Ishikawa (cell line): ENCODE data around the gene PTPN11.

Experiments
- CEBPB ChIP-seq: IDR thresholded peaks from 2 replicates; pipeline ENCODE4 v1.6.1; 2012
- CREB1 ChIP-seq: IDR thresholded peaks from 2 replicates; pipeline ENCODE4 v1.6.1; 2012; ENCODE audit warnings: low read depth
- EGR1 ChIP-seq: IDR thresholded peaks from 2 replicates; pipeline ENCODE4 v1.6.1; 2012
- EP300 ChIP-seq: IDR thresholded peaks from 2 replicates; pipeline ENCODE4 v1.6.1; 2012; ENCODE audit warnings: borderline replicate concordance
- FOXM1 ChIP-seq: IDR thresholded peaks from 2 replicates; pipeline ENCODE4 v1.6.1; 2012; ENCODE audit warnings: low read depth, borderline replicate concordance
- NFIC ChIP-seq: IDR thresholded peaks from 2 replicates; pipeline ENCODE4 v1.6.1; 2012
- RAD21 ChIP-seq: IDR thresholded peaks from 2 replicates; pipeline ENCODE4 v1.6.1; 2012; ENCODE audit warnings: low read depth
- TAF1 ChIP-seq: IDR thresholded peaks from 2 replicates; pipeline ENCODE4 v1.6.1; 2012; ENCODE audit warnings: low read depth, mild to moderate bottlenecking
- TCF12 ChIP-seq: IDR thresholded peaks from 2 replicates; pipeline ENCODE4 v1.6.1; 2012; ENCODE audit warnings: low read depth
- TEAD4 ChIP-seq: IDR thresholded peaks from 2 replicates; pipeline ENCODE4 v1.6.1; 2012
- YY1 ChIP-seq: IDR thresholded peaks from 2 replicates; pipeline ENCODE4 v1.6.1; 2012; ENCODE audit warnings: low read depth
- ZBTB7A ChIP-seq: IDR thresholded peaks from 2 replicates; pipeline ENCODE4 v1.6.1; 2012; ENCODE audit warnings: low read depth
- TF ChIP-seq, protein P1 (sequence below): IDR thresholded peaks from 2 replicates; pipeline ENCODE4 v1.6.1; 2012
- TF ChIP-seq, protein P2 (sequence below): IDR thresholded peaks from 2 replicates; pipeline ENCODE4 v1.6.1; 2012
- TF ChIP-seq, protein P3 (sequence below): IDR thresholded peaks from 2 replicates; pipeline ENCODE4 v1.6.1; 2012; ENCODE audit warnings: low read depth, mild to moderate bottlenecking

Gene PTPN11

GRCh38 chr12:112380663-112381405 is 37.9 kb upstream of the PTPN11 start:
- no peak for TF ChIP-seq CREB1
- TF ChIP-seq RAD21, result no peak
- no peak for TF ChIP-seq EP300
- TF ChIP-seq CEBPB, result no peak
- TF ChIP-seq TCF12, result no peak
- no peak for TF ChIP-seq TEAD4
- TF ChIP-seq TAF1, result no peak
- TF ChIP-seq NFIC, result no peak
- no peak for TF ChIP-seq ZBTB7A
- no peak for TF ChIP-seq YY1
- TF ChIP-seq, protein P1, sequence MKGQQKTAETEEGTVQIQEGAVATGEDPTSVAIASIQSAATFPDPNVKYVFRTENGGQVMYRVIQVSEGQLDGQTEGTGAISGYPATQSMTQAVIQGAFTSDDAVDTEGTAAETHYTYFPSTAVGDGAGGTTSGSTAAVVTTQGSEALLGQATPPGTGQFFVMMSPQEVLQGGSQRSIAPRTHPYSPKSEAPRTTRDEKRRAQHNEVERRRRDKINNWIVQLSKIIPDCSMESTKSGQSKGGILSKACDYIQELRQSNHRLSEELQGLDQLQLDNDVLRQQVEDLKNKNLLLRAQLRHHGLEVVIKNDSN, result no peak
- no peak for TF ChIP-seq FOXM1

DNA sequence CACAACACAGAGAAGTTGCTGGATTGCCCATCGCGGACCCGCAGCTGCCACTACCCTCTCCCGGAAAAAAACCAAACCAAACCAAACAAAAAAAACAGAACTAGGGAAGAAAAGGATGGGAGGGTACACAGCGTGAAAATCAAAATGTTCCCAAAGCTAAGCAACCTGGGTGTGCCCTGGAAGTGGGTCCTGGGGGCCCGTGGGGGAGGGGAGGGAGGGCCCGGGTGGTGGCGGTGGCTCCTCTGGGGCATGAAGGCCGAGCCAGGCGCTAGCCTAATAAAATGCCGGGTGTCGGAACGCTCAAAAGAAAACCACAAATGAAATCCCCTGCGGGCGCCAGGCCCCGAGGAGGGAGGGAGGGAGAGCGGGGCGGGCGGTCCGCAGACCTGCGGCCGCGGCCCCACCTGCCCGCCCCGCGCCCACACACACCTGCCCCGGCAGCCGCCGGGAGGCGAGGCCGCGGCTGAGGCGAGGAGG is 37.3 kb upstream of the PTPN11 start:
- TF ChIP-seq TAF1, result no peak
- TF ChIP-seq, protein P2, sequence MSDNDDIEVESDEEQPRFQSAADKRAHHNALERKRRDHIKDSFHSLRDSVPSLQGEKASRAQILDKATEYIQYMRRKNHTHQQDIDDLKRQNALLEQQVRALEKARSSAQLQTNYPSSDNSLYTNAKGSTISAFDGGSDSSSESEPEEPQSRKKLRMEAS, result no peak
- TF ChIP-seq EP300, result no peak
- TF ChIP-seq ZBTB7A, result no peak
- no peak for TF ChIP-seq FOXM1
- TF ChIP-seq, protein P1, result no peak

DNA sequence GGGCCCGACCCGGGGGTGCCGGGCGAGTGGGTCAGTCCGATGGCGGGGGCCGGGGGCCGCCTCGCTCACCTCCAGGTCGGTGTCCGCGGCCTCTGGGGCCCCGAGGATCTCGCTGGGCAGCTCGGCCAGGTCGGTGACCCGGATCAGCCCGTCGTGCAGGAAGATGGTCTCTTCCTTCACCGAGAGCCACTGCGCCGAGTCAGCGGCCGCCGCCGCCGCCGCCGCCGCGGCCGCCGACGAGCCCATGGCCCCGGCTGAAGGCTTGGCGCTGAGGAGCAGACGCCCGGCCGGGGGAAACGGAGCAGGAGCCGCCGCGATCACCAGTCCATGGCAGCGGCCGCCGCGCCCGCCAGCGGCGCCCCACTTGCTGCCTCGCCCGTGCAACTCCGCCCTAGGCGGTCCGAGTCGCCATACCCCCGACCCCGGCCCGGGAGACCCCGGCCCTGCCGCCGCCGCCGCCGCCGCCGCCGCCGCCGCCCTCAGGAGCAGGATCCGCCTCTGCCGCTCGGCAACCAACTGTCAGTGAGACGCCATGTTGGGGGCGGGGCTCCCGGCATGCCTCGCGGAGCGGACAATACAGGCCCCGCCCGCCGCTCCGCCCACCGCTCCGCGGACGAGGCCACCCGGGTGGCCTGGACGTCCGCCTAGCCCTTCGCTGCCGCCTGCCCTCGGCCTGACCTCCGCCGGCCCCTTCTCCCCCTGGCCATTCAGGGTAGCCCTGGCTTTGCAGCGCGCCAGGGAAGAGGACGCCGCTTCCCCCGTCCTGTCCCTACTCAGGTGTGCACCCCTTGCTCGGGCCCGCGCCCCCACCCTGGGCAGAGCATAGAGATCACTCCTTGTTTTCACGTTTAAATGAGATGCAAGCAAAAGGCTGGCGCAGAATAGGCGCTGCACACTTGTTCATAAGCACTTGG is 36.6 kb upstream of the PTPN11 start, which contains the start of gene HECTD4:
TSS of gene HECTD4 (minus strand) at position 549 of the 914 bp plus-strand sequence. CDS start at position 246, 303 bp downstream.
- TF ChIP-seq TCF12, result no peak; the same call in 1 of the 2 replicates
- peak; percentile 93 for TF ChIP-seq TAF1
- TF ChIP-seq CEBPB, result no peak
- peak; percentile 34; the same call in 1 of the 2 replicates for TF ChIP-seq NFIC
- no peak for TF ChIP-seq FOXM1
- TF ChIP-seq, protein P2, result peak; percentile 25
- TF ChIP-seq TEAD4, result peak; percentile 6; the same call in 1 of the 2 replicates
- TF ChIP-seq, protein P1, result no peak
- TF ChIP-seq ZBTB7A, result peak; percentile 75
- TF ChIP-seq YY1, result peak; percentile 93

DNA sequence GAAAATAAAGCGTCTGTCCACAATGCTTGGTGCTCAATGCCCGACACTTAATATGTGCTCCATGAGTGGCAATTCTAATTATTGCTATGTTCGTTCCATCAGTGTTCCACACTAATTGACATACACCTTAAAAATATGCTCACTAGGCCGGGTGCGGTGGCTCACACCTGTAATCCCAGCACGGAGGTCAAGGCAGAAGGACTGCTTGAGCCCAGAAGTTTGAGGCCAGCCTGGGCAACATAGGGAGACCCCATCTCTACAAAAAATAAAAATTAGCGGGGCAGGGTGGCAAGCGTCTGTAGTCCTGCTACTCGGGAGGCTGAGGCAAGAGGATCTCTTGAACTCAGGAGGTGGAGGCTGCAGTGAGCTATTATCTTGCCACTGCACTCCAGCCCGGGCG is 35.9 kb upstream of the PTPN11 start:
- TF ChIP-seq FOXM1 (no peak), TCF12 (no peak), EGR1 (no peak), NFIC (no peak), TAF1 (no peak), TEAD4 (no peak)
- TF ChIP-seq, protein P2, result no peak
- TF ChIP-seq, protein P3, sequence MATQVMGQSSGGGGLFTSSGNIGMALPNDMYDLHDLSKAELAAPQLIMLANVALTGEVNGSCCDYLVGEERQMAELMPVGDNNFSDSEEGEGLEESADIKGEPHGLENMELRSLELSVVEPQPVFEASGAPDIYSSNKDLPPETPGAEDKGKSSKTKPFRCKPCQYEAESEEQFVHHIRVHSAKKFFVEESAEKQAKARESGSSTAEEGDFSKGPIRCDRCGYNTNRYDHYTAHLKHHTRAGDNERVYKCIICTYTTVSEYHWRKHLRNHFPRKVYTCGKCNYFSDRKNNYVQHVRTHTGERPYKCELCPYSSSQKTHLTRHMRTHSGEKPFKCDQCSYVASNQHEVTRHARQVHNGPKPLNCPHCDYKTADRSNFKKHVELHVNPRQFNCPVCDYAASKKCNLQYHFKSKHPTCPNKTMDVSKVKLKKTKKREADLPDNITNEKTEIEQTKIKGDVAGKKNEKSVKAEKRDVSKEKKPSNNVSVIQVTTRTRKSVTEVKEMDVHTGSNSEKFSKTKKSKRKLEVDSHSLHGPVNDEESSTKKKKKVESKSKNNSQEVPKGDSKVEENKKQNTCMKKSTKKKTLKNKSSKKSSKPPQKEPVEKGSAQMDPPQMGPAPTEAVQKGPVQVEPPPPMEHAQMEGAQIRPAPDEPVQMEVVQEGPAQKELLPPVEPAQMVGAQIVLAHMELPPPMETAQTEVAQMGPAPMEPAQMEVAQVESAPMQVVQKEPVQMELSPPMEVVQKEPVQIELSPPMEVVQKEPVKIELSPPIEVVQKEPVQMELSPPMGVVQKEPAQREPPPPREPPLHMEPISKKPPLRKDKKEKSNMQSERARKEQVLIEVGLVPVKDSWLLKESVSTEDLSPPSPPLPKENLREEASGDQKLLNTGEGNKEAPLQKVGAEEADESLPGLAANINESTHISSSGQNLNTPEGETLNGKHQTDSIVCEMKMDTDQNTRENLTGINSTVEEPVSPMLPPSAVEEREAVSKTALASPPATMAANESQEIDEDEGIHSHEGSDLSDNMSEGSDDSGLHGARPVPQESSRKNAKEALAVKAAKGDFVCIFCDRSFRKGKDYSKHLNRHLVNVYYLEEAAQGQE, result no peak

- TF ChIP-seq, protein P3, result no peak
- no peak for TF ChIP-seq CREB1
- TF ChIP-seq EGR1, result no peak
- TF ChIP-seq RAD21, result no peak
- TF ChIP-seq, protein P2, result no peak
- TF ChIP-seq TCF12, result no peak
- no peak for TF ChIP-seq YY1
- no peak for TF ChIP-seq TEAD4
- TF ChIP-seq, protein P1, result no peak
- TF ChIP-seq NFIC, result no peak
Observed at GRCh38 chr12:112386726-112387125, 32.0 kb upstream of the PTPN11 start.
